Suprapubic skin (tissue), 4 donors: ENCODE measurements around the gene SYT17. TPM values are rescaled to one million over a fixed set of nuclear protein-coding genes. Genes with fewer than 3 reads are reported as not detected.
A peak's percentile ranks its signal among the peaks of the same experiment; 100 is the strongest.

Experiments used
- DNase-seq, 2 donors: peaks; one replicate each; pipeline ENCODE4 v3.0.0-alpha.2; 2019; ENCODE audit warnings: low spot score in 2 of 2
- H3K27ac ChIP-seq: fragments of 200-600 bp; sonication (generic); one replicate; pipeline ENCODE4 v1.5.1; 2019
- H3K27me3 ChIP-seq: fragments of 200-600 bp; sonication (generic); one replicate; pipeline ENCODE4 v1.5.1; 2019
- H3K36me3 ChIP-seq: fragments of 200-600 bp; sonication (generic); one replicate; pipeline ENCODE4 v1.5.1; 2019
- H3K4me1 ChIP-seq: fragments of 200-600 bp; sonication (generic); one replicate; pipeline ENCODE4 v1.5.1; 2019
- H3K4me3 ChIP-seq: fragments of 200-600 bp; sonication (generic); one replicate; pipeline ENCODE4 v1.5.1; 2019; ENCODE audit warnings: mild to moderate bottlenecking
- H3K9me3 ChIP-seq: fragments of 200-600 bp; sonication (generic); one replicate; pipeline ENCODE4 v1.5.1; 2019
- EP300 ChIP-seq: sonication (generic); formaldehyde crosslinking; IDR thresholded peaks from one replicate; pipeline ENCODE4 v1.6.1; 2017; ENCODE audit warnings: antibody characterized with exemption
- POLR2A ChIP-seq, 2 donors: fragments of 450-650 bp; IDR thresholded peaks; one replicate each; pipeline ENCODE4 v1.6.1; 2017; ENCODE audit warnings: antibody characterized with exemption in 2 of 2, mild to moderate bottlenecking in 2 of 2, moderate library complexity in 2 of 2
- POLR2AphosphoS5 ChIP-seq, 3 donors: sonication (generic); formaldehyde crosslinking; IDR thresholded peaks; one replicate each; pipeline ENCODE4 v1.6.1; 2017; ENCODE audit warnings: antibody characterized with exemption in 3 of 3
- WGBS: methylation state at CpG from one replicate; pipeline ENCODE4 v1.1.5; 2018; 5-methylcytosine and 5-hydroxymethylcytosine counted together
- total RNA-seq, 4 donors: library from RNA; depleted of rRNA; stranded (reverse); fragments of >200 nt; gene quantifications; one replicate each; pipeline ENCODE4 v1.1.0, GENCODE V29; 2016
- TF ChIP-seq, protein P1 (sequence below), 2 donors: fragments of 200-600 bp in 1 of 2; fragments of 450-650 bp in 1 of 2; sonication (generic) in 1 of 2; IDR thresholded peaks; one replicate each; pipeline ENCODE4 v1.5.1; 2016 to 2019; ENCODE audit warnings: antibody characterized with exemption in 2 of 2, mild to moderate bottlenecking in 1 of 2, moderate library complexity in 1 of 2

SYT17 gene, protein sequence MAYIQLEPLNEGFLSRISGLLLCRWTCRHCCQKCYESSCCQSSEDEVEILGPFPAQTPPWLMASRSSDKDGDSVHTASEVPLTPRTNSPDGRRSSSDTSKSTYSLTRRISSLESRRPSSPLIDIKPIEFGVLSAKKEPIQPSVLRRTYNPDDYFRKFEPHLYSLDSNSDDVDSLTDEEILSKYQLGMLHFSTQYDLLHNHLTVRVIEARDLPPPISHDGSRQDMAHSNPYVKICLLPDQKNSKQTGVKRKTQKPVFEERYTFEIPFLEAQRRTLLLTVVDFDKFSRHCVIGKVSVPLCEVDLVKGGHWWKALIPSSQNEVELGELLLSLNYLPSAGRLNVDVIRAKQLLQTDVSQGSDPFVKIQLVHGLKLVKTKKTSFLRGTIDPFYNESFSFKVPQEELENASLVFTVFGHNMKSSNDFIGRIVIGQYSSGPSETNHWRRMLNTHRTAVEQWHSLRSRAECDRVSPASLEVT
- total RNA-seq, result 10 to 100 TPM in 2 of 4 donors, 1 to 10 TPM in 2; 2.5 to 27.6 (median 9.7) TPM

GRCh38 chr16:19167710-19168370 lies at the start of gene SYT17:
SYT17 (plus strand) TSS chr16:19168240; CDS start chr16:19168647, 407 bp downstream.
- Histone ChIP-seq H3K27ac (peak within 1 kb of the TSS; percentile 51), H3K36me3 (no peaks in the 10 kb centered on the region), H3K9me3 (no peaks in the 10 kb centered on the region), H3K4me1 (peaks cover 20% of the 10 kb centered on the region), H3K4me3 (peak within 1 kb of the TSS; percentile 55), H3K27me3 (peaks cover 20% of the 10 kb centered on the region)
- TF ChIP-seq POLR2A (IDR thresholded peaks at IDR 0.05), result no peak
- TF ChIP-seq, protein P1, sequence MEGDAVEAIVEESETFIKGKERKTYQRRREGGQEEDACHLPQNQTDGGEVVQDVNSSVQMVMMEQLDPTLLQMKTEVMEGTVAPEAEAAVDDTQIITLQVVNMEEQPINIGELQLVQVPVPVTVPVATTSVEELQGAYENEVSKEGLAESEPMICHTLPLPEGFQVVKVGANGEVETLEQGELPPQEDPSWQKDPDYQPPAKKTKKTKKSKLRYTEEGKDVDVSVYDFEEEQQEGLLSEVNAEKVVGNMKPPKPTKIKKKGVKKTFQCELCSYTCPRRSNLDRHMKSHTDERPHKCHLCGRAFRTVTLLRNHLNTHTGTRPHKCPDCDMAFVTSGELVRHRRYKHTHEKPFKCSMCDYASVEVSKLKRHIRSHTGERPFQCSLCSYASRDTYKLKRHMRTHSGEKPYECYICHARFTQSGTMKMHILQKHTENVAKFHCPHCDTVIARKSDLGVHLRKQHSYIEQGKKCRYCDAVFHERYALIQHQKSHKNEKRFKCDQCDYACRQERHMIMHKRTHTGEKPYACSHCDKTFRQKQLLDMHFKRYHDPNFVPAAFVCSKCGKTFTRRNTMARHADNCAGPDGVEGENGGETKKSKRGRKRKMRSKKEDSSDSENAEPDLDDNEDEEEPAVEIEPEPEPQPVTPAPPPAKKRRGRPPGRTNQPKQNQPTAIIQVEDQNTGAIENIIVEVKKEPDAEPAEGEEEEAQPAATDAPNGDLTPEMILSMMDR (IDR thresholded peaks at IDR 0.05), result peak; percentile 40 to 90
- under 1% methylated on average over 23 of the region's 63 CpGs for WGBS
- peak in 1 of 2 donors; percentile 68 for DNase-seq

GRCh38 chr16:19118938-19119431 lies 49.1 kb upstream of the SYT17 start:
- H3K4me1 ChIP-seq, result peaks cover 86% of the 10 kb centered on the region
- peak overlapping the region; percentile 55 for H3K27ac ChIP-seq
- 25% methylated on average over 6 of the region's 6 CpGs for WGBS
- DNase-seq, result no peak
- H3K36me3 ChIP-seq, result no peaks in the 10 kb centered on the region
- no peaks in the 10 kb centered on the region for H3K9me3 ChIP-seq
- no peaks in the 10 kb centered on the region for H3K27me3 ChIP-seq
- peak overlapping the region; percentile 31 for H3K4me3 ChIP-seq
- TF ChIP-seq EP300, result no peak
- TF ChIP-seq, protein P1 (IDR thresholded peaks at IDR 0.05), result no peak
- peak in 1 of 3 donors; percentile 34 for TF ChIP-seq POLR2AphosphoS5 (IDR thresholded peaks at IDR 0.05)
- no peak for TF ChIP-seq POLR2A (IDR thresholded peaks at IDR 0.05)

DNA sequence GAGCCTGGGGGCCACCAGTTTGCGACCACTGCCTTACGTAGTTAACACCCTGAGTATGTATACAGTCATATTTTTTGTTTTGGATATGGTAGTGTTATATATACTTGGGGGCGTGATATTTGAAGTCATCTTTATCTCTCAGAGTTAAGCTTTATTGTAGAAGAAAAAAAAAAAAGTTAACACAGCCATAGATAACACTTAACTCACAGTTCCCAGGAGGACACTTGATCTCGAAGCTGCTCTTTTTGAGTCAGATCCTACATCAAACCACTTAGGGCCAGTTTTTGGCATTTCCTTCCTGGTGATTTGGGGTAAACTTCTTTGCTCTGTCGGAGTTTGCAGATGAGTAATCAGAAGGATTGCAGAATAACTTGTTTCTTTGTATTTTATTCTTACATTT lies 48.5 kb upstream of the SYT17 start:
- peaks cover 82% of the 10 kb centered on the region for H3K4me1 ChIP-seq
- TF ChIP-seq, protein P1 (IDR thresholded peaks at IDR 0.05), result no peak
- no peak for TF ChIP-seq EP300
- TF ChIP-seq POLR2AphosphoS5 (IDR thresholded peaks at IDR 0.05), result no peak

GRCh38 chr16:19123535-19124178 lies 44.4 kb upstream of the SYT17 start:
- Histone ChIP-seq H3K27ac (peak overlapping the region; percentile 7), H3K27me3 (no peaks in the 10 kb centered on the region), H3K9me3 (no peaks in the 10 kb centered on the region), H3K36me3 (no peaks in the 10 kb centered on the region), H3K4me1 (peaks cover 41% of the 10 kb centered on the region), H3K4me3 (no peak overlapping the region)
- TF ChIP-seq POLR2A (IDR thresholded peaks at IDR 0.05), result no peak
- TF ChIP-seq, protein P1 (IDR thresholded peaks at IDR 0.05), result no peak
- no peak for DNase-seq
- WGBS, result 60% methylated on average over 6 of the region's 6 CpGs

More for the DNA sequence above, 48.5 kb upstream of the SYT17 start:
- no peaks in the 10 kb centered on the region for H3K36me3 ChIP-seq
- 39% methylated on average over 5 of the region's 5 CpGs for WGBS
- H3K27ac ChIP-seq, result peak overlapping the region; percentile 55
- peak overlapping the region; percentile 31 for H3K4me3 ChIP-seq
- no peak for DNase-seq
- no peaks in the 10 kb centered on the region for H3K27me3 ChIP-seq
- no peaks in the 10 kb centered on the region for H3K9me3 ChIP-seq
